B cell (primary cell): ENCODE results near the gene F8. TPM values are rescaled to one million over a fixed set of nuclear protein-coding genes. Genes with fewer than 3 reads are reported as not detected.

ENCODE experiments used
- ATAC-seq: fragments of 200-7000 bp; cut with Tn5 transposase; one replicate; pipeline ENCODE4 v1.10.0; 2021; ENCODE audit warnings: low read depth, mild to moderate bottlenecking, moderate number of reproducible peaks, moderate library complexity
- CTCF ChIA-PET: fragments of 350-600 bp; sonication (Branson Sonifier 250); formaldehyde crosslinking; loops from one replicate; lab custom pipeline; 2021; ENCODE audit warnings: antibody characterized with exemption, inconsistent platforms; lab: Charles Lee
- POLR2A ChIA-PET: fragments of 350-600 bp; sonication (Branson Sonifier 250); formaldehyde crosslinking; loops from one replicate; lab custom pipeline; 2021; ENCODE audit warnings: antibody characterized with exemption; lab: Charles Lee
- DNase-seq: peaks from one replicate; pipeline ENCODE4 v3.0.0; 2013
- H2AFZ ChIP-seq: 2 replicates; pipeline ENCODE4 v1.6.1; 2012; ENCODE audit warnings: mild to moderate bottlenecking, low read depth, low read length; ENCODE audit not compliant: insufficient read depth, poor library complexity, severe bottlenecking
- H3K27ac ChIP-seq, 2 donors: 1 replicate in 1 of 2; 2 replicates in 1 of 2; pipeline ENCODE4 v1.5.1; 2012 to 2013; ENCODE audit warnings: low read length in 2 of 2, mild to moderate bottlenecking in 2 of 2, moderate library complexity in 1 of 2
- H3K27me3 ChIP-seq, 4 experiments: fragments of 200-600 bp in 1 of 4; sonication (generic) in 1 of 4; replicated peaks in 1 of 4; 1 replicate in 2 of 4; 2 replicates in 2 of 4; pipeline versions ENCODE4 v1.6.1 to v1.7.0; 2013 to 2016; ENCODE audit warnings: low read length in 3 of 4, mild to moderate bottlenecking in 2 of 4, mixed read lengths in 1 of 4, moderate library complexity in 1 of 4; ENCODE audit not compliant: insufficient read depth in 4 of 4, control insufficient read depth in 3 of 4; ENCODE audit errors: control extremely low read depth in 1 of 4
- H3K36me3 ChIP-seq, 2 experiments: replicated peaks in 1 of 2; 1 replicate in 1 of 2; 2 replicates in 1 of 2; pipeline versions ENCODE4 v1.6.1 to v1.7.1; 2013; ENCODE audit warnings: low read length in 1 of 2; ENCODE audit not compliant: insufficient read depth in 2 of 2, control insufficient read depth in 1 of 2; ENCODE audit errors: control extremely low read depth in 1 of 2, extremely low read depth in 1 of 2
- H3K4me1 ChIP-seq, 2 donors: fragments of 200-600 bp in 1 of 2; sonication (generic) in 1 of 2; 1 replicate in 1 of 2; 2 replicates in 1 of 2; pipeline versions ENCODE4 v1.5.1 to v1.6.1; 2013 to 2017; ENCODE audit warnings: low read length in 2 of 2; ENCODE audit not compliant: control insufficient read depth in 2 of 2, insufficient read depth in 2 of 2
- H3K4me2 ChIP-seq: replicated peaks from 2 replicates; pipeline ENCODE3; 2012; ENCODE audit warnings: mild to moderate bottlenecking, low read depth, low read length; ENCODE audit not compliant: poor library complexity, severe bottlenecking
- H3K4me3 ChIP-seq, 5 experiments: fragments of 200-600 bp in 1 of 5; sonication (generic) in 1 of 5; 1 replicate in 3 of 5; 2 replicates in 2 of 5; pipeline versions ENCODE4 v1.5.1 to v1.7.0; 2011 to 2016; ENCODE audit warnings: low read length in 4 of 5, mild to moderate bottlenecking in 4 of 5, low read depth in 2 of 5, control low read depth in 1 of 5, moderate library complexity in 1 of 5; ENCODE audit not compliant: insufficient read depth in 1 of 5; ENCODE audit errors: control extremely low read depth in 1 of 5, extremely low read depth in 1 of 5
- H3K79me2 ChIP-seq: fragments of 200-600 bp; sonication (generic); one replicate; pipeline ENCODE4 v1.6.0; 2016; ENCODE audit warnings: low read length; ENCODE audit not compliant: control insufficient read depth, insufficient read depth
- H3K9ac ChIP-seq: fragments of 200-600 bp; sonication (generic); 2 replicates; pipeline ENCODE4 v1.6.1; 2017; ENCODE audit warnings: mild to moderate bottlenecking, low read length, moderate library complexity
- H3K9me3 ChIP-seq, 3 donors: one replicate each; pipeline versions ENCODE4 v1.6.1 to v1.7.1; 2013; ENCODE audit warnings: low read length in 2 of 3; ENCODE audit not compliant: control insufficient read depth in 2 of 3, insufficient read depth in 1 of 3; ENCODE audit errors: control extremely low read depth in 1 of 3
- H4K20me1 ChIP-seq: 2 replicates; pipeline ENCODE4 v1.6.0; 2012; ENCODE audit warnings: mild to moderate bottlenecking, low read length; ENCODE audit not compliant: insufficient read depth, control insufficient read depth, poor library complexity, severe bottlenecking
- H3K27ac Mint-ChIP-seq: one replicate; pipeline ENCODE4 v1.8.0; 2021; ENCODE audit warnings: mixed read lengths
- H3K27me3 Mint-ChIP-seq: one replicate; pipeline ENCODE4 v1.8.0; 2021; ENCODE audit warnings: mixed read lengths
- H3K4me1 Mint-ChIP-seq: one replicate; pipeline ENCODE4 v1.8.0; 2021; ENCODE audit warnings: mixed read lengths
- H3K4me3 Mint-ChIP-seq: one replicate; pipeline ENCODE4 v1.8.0; 2021; ENCODE audit warnings: mixed read lengths
- H3K9me3 Mint-ChIP-seq: one replicate; pipeline ENCODE4 v1.8.0; 2022; ENCODE audit warnings: mixed read lengths; ENCODE audit not compliant: insufficient read depth
- EZH2 ChIP-seq: IDR thresholded peaks from 2 replicates; pipeline ENCODE4 v1.6.1; 2012; ENCODE audit warnings: borderline replicate concordance, low read depth, mild to moderate bottlenecking, moderate library complexity, low read length; ENCODE audit not compliant: insufficient read depth, poor library complexity, severe bottlenecking
- WGBS: methylation state at CpG from one replicate; pipeline ENCODE4 v1.1.5; 2013; ENCODE audit warnings: missing lambda C conversion rate; ENCODE audit not compliant: insufficient coverage; 5-methylcytosine and 5-hydroxymethylcytosine counted together
- intact Hi-C: fragments of 100-400 bp; cut with micrococcal nuclease; formaldehyde crosslinking; loops from one replicate; pipeline ENCODE4 v1.10.0; 2022
- polyA plus RNA-seq: library from polyadenylated mRNA; depleted of rRNA; stranded (reverse); fragments of >200 nt; gene quantifications from 2 replicates; pipeline ENCODE4 v1.2.3, GENCODE V29; 2012
- total RNA-seq, 2 donors: library from RNA; stranded (reverse); fragments of 120-200 nt in 1 of 2; gene quantifications; 1 replicate in 1 of 2; 2 replicates in 1 of 2; pipeline versions ENCODE4 v1.2.3 to v1.2.4, GENCODE V29; 2013 to 2022
- TF ChIP-seq, protein P1 (sequence below): fragments of 200-600 bp; IDR thresholded peaks from one replicate; pipeline ENCODE4 v1.8.0; 2022; ENCODE audit warnings: antibody characterized with exemption, mild to moderate bottlenecking

F8 gene
- total and polyA plus RNA-seq, 2 donors (not counting 1 experiment from before 2014, with no cell fraction given): 0.86 to 1.4 TPM

DNA sequence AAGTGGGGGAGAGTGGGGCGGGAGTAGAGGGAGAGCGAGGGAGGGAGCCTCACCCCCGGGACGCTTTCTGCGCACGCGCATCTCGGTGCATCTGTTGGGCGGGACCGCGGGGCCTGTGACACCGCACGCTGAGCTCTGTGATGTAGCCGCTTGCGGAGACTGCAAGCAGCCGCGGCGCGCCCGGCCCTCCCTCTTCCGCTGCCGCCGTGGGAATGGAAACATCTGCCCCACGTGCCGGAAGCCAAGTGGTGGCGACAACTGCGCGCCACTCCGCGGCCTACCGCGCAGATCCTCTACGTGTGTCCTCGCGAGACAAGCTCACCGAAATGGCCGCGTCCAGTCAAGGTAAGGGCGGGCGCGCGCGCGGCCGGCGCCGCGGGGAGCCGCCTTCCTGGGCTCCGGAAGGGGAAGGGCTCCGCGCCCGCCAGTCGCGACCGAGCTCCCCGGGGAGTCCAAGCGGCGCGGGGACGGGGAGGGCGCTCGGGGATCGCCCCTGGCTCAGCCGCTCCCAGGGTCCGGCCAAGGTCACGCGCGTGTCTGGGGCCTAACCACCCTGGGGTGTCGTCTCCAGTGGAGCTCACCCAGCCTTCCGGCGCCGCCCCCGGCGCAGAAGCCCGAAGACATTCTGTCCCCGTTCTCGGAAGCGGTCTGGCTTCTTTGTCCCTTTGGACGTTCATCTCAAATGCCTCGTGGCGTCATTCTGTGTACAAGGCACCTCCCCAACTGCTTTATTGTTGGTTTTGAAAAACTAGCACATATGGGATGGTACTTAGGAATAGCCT, 4.4 kb upstream of the F8 start, which contains the start of gene FUNDC2:
Gene FUNDC2, plus strand, starts transcription at position 118 of the 782 bp plus-strand sequence. Its CDS starts 95 bp downstream, at position 213.
- H3K9me3 Mint-ChIP-seq: no peaks in the 10 kb centered on the region
- Histone ChIP-seq H3K9me3 (no peaks in the 10 kb centered on the region), H3K27ac (peak within 1 kb of the TSS; percentile 90 to 94), H3K4me1 (peaks cover 4 to 8% of the 10 kb centered on the region in 2 donors), H3K27me3 (no peaks in the 10 kb centered on the region), H2AFZ (peak within 1 kb of the TSS; percentile 51), H3K79me2 (peaks cover 30% of the 10 kb centered on the region), H4K20me1 (no peaks in the 10 kb centered on the region), H3K9ac (peak within 1 kb of the TSS; percentile 75), H3K36me3 (no peaks in the 10 kb centered on the region), H3K4me2 (peak within 1 kb of the TSS; percentile 68), H3K4me3 (peak within 1 kb of the TSS; percentile 65 to 85 (median 70))
- H3K27me3 Mint-ChIP-seq: no peaks in the 10 kb centered on the region
- intact Hi-C loops: loop anchor here (1.0 to 10.0 kb wide), 5 partner anchors 44 to 238 kb away; partner anchors contain the start of genes BRCC3, CMC4, MPP1 and MTCP1
- peaks cover 24% of the 10 kb centered on the region for H3K4me1 Mint-ChIP-seq
- no peak for TF ChIP-seq EZH2
- TF ChIP-seq, protein P1, sequence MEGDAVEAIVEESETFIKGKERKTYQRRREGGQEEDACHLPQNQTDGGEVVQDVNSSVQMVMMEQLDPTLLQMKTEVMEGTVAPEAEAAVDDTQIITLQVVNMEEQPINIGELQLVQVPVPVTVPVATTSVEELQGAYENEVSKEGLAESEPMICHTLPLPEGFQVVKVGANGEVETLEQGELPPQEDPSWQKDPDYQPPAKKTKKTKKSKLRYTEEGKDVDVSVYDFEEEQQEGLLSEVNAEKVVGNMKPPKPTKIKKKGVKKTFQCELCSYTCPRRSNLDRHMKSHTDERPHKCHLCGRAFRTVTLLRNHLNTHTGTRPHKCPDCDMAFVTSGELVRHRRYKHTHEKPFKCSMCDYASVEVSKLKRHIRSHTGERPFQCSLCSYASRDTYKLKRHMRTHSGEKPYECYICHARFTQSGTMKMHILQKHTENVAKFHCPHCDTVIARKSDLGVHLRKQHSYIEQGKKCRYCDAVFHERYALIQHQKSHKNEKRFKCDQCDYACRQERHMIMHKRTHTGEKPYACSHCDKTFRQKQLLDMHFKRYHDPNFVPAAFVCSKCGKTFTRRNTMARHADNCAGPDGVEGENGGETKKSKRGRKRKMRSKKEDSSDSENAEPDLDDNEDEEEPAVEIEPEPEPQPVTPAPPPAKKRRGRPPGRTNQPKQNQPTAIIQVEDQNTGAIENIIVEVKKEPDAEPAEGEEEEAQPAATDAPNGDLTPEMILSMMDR: no peak
- ChIA-PET CTCF (interaction anchor here (0.5 to 1.3 kb wide), 6 partner anchors 30 to 47 kb away, joined by 3 to 6 read pairs (median 4); no protein-coding TSS in a partner anchor), POLR2A (interaction anchor here (1.0 to 1.4 kb wide), 2 partner anchors 44 to 49 kb away, joined by 3 to 7 read pairs; partner anchors contain the start of genes BRCC3, CMC4 and MTCP1)
- peak within 1 kb of the TSS; percentile 92 for H3K27ac Mint-ChIP-seq
- H3K4me3 Mint-ChIP-seq: peak within 1 kb of the TSS; percentile 92
- DNase-seq (peak; percentile 95), ATAC-seq (peak; percentile 86)
- under 1% methylated on average over 73 of the region's 82 CpGs for WGBS
